RWPE2 (cell line): Measurements from ENCODE around the gene SLC4A5.

Source experiments
- ATAC-seq: fragments of 200-7000 bp; cut with Tn5 transposase; 3 replicates; pipeline ENCODE4 v1.9.1; 2021; ENCODE audit warnings: low read depth
- DNase-seq: peaks from one replicate; pipeline ENCODE4 v3.0.0-alpha.2; 2020; ENCODE audit warnings: low spot score
- H3K27ac ChIP-seq: fragments of 450-650 bp; 2 replicates; pipeline ENCODE4 v1.5.1; 2017; ENCODE audit warnings: mild to moderate bottlenecking; ENCODE audit not compliant: poor library complexity, severe bottlenecking
- H3K27me3 ChIP-seq: fragments of 250-450 bp; sonication (Bioruptor Pico); 2 replicates; pipeline ENCODE4 v1.5.1; 2021; ENCODE audit warnings: mild to moderate bottlenecking, moderate library complexity; ENCODE audit not compliant: insufficient read depth, poor library complexity, severe bottlenecking
- H3K36me3 ChIP-seq: fragments of 250-450 bp; sonication (Bioruptor Pico); 2 replicates; pipeline ENCODE4 v1.5.1; 2020; ENCODE audit warnings: low read depth, mild to moderate bottlenecking, moderate library complexity
- H3K4me1 ChIP-seq: fragments of 250-450 bp; sonication (Bioruptor Pico); 2 replicates; pipeline ENCODE4 v1.5.1; 2021; ENCODE audit warnings: mild to moderate bottlenecking, moderate library complexity; ENCODE audit not compliant: insufficient read depth, poor library complexity, severe bottlenecking
- H3K4me3 ChIP-seq: fragments of 250-450 bp; sonication (Bioruptor Pico); 2 replicates; pipeline ENCODE4 v1.5.1; 2021; ENCODE audit warnings: mild to moderate bottlenecking, moderate library complexity; ENCODE audit not compliant: severe bottlenecking
- H3K9me3 ChIP-seq: fragments of 250-450 bp; sonication (Bioruptor Pico); 2 replicates; pipeline ENCODE4 v1.5.1; 2021; ENCODE audit warnings: mild to moderate bottlenecking, moderate library complexity; ENCODE audit not compliant: severe bottlenecking
- TF ChIP-seq, protein P1 (sequence below): fragments of 450-650 bp; IDR thresholded peaks from one replicate; pipeline ENCODE4 v1.5.1; 2017; ENCODE audit warnings: mild to moderate bottlenecking, moderate library complexity; ENCODE audit not compliant: poor library complexity, severe bottlenecking

Gene SLC4A5

DNA sequence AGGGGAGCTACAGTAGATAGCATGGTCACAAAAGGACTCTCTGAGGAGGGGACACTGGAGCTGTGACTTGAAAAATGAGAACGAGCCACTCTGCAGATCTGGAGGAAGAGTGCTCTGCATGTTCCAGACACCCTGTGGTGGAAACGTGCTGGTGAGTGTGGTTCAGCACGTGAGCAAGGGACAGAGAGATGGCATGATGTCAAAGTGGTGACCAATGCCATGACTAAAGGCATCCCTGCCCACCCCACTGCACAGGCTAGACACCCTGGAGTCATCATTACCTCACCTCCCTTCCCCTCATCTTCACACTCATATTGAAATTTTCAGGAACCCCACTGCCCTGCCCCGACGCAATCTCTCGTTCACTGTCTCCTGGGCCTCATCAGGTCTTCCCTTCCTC, 56.5 kb downstream of the SLC4A5 start:
- H3K36me3 ChIP-seq: no peaks in the 10 kb centered on the region
- no peaks in the 10 kb centered on the region for H3K9me3 ChIP-seq
- H3K27me3 ChIP-seq: no peaks in the 10 kb centered on the region
- H3K4me3 ChIP-seq: no peak overlapping the region
- TF ChIP-seq, protein P1, sequence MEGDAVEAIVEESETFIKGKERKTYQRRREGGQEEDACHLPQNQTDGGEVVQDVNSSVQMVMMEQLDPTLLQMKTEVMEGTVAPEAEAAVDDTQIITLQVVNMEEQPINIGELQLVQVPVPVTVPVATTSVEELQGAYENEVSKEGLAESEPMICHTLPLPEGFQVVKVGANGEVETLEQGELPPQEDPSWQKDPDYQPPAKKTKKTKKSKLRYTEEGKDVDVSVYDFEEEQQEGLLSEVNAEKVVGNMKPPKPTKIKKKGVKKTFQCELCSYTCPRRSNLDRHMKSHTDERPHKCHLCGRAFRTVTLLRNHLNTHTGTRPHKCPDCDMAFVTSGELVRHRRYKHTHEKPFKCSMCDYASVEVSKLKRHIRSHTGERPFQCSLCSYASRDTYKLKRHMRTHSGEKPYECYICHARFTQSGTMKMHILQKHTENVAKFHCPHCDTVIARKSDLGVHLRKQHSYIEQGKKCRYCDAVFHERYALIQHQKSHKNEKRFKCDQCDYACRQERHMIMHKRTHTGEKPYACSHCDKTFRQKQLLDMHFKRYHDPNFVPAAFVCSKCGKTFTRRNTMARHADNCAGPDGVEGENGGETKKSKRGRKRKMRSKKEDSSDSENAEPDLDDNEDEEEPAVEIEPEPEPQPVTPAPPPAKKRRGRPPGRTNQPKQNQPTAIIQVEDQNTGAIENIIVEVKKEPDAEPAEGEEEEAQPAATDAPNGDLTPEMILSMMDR: no peak
- H3K4me1 ChIP-seq: no peaks in the 10 kb centered on the region
- DNase-seq (no peak), ATAC-seq (no peak)
- no peak overlapping the region for H3K27ac ChIP-seq

DNA sequence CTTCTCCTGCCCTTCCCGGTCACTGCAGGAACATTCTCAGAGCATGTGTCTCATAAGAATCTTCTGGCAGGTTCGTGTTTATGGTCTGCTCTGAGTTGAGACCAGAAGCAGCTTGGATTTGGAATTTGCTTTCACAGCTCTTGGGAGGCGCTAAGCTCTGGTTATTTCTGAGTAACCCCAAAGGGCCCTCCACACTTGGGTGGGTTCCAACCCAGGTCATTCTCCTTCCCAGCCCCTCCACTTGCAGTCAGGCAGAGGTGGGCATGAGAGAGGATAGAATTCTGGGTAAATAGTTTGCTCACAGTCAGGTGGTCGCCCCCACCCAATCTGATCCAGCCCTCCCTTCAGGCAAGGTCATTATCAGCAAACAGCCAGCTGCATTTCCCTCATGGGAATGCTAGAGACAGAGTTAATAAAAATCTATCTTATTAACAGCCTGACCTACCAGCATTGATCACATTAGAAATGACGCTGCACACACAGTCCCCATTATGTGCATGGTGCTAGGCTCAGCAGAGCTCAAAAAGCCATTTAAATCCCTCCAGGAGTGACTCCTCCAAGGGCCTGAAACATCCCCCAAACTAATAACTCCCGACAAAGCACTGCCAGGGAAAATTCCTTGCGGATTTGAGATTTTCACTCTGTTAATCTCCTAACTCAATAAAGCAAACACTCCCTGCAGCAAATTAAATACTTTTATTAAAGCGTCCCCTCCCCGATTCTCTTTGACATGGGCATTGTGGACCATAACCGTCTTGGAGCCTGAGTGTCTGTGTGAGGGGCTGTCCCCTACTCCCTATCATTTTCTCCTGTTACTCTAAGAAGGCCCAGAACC, 61.9 kb downstream of the SLC4A5 start:
- Histone ChIP-seq H3K27ac (no peak overlapping the region), H3K4me3 (no peak overlapping the region), H3K27me3 (peaks cover 6% of the 10 kb centered on the region), H3K9me3 (no peaks in the 10 kb centered on the region), H3K4me1 (no peaks in the 10 kb centered on the region), H3K36me3 (no peaks in the 10 kb centered on the region)
- ATAC-seq: no peak
- TF ChIP-seq, protein P1: no peak
- no peak for DNase-seq

DNA sequence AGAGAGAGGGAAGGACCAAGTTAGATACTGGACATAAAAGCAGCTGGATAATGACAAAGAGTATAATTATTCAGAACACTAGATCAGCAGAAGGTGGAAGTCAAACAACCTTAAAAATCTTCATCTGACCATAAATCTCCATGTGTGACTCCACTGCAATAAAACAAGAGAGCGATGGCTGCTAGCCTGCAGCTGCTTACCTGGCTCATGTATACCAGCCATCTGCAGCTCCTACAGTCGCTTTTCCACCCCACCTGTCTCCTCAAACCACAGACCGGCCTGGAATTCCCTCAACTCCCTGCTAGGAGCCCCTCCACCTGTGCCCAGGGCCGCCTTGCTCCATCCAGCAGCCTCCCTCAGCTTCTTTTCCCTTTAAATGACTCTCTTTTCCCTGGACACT, 64.5 kb downstream of the SLC4A5 start:
- no peaks in the 10 kb centered on the region for H3K4me1 ChIP-seq
- H3K9me3 ChIP-seq: no peaks in the 10 kb centered on the region
- H3K4me3 ChIP-seq: no peak overlapping the region
- ATAC-seq: no peak
- H3K36me3 ChIP-seq: no peaks in the 10 kb centered on the region
- no peak overlapping the region for H3K27ac ChIP-seq
- H3K27me3 ChIP-seq: peaks cover 8% of the 10 kb centered on the region
- TF ChIP-seq, protein P1: no peak
- DNase-seq: no peak

DNA sequence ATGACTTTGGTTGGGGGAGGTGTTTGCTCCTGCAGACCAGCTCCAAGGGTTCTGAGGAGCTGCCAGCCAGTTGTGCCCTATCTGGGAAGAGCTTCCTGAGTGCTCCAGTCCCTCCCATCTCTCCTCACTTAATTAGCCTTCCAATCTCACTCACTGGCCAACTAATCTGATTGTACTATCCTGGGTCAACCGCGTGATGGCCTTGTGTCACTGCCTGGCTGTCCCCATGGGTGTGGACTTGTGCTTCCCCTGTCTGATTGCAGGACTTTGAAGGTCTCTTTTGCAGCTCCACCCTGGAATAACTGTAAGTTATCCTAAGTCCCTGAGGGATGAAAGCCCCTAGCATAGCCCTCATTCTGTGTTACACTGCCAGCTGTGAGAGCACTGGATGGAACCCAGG, 65.0 kb downstream of the SLC4A5 start:
- H3K4me3 ChIP-seq: no peak overlapping the region
- peaks cover 8% of the 10 kb centered on the region for H3K27me3 ChIP-seq
- no peaks in the 10 kb centered on the region for H3K4me1 ChIP-seq
- DNase-seq: no peak
- H3K9me3 ChIP-seq: no peaks in the 10 kb centered on the region
- no peak overlapping the region for H3K27ac ChIP-seq
- no peaks in the 10 kb centered on the region for H3K36me3 ChIP-seq
- ATAC-seq: no peak
- TF ChIP-seq, protein P1: no peak

DNA sequence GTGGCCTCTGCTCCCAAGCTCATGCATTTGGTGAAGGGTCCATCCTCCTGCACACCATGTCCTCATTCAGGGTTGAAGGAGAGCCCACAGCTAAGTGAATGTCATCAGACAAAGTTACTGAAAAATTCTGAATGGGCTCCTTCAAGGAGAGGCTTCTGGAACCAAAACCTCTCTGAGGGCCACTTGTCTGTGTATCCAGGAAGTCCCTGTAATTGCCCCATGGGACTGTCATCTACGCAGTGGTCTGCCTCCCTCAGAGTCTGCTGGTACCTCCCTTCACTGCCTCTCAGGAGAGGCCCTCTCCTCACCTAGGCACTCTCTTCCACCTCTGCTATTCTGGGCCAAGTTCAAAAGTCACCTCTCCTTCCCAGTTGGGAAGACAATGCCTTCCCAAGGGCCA, 68.0 kb downstream of the SLC4A5 start:
- ATAC-seq (no peak), DNase-seq (no peak)
- Histone ChIP-seq H3K27ac (no peak overlapping the region), H3K4me1 (no peaks in the 10 kb centered on the region), H3K27me3 (peaks cover 8% of the 10 kb centered on the region), H3K4me3 (no peak overlapping the region), H3K9me3 (no peaks in the 10 kb centered on the region), H3K36me3 (no peaks in the 10 kb centered on the region)
- TF ChIP-seq, protein P1: no peak
